ENCODE results near the gene COL5A1.
"Not testable (repeated sequence)": the region's sequence is repeated elsewhere in the genome, so short reads cannot be mapped to it uniquely, and the experiment has no call there.

The COL5A1 gene

DNA sequence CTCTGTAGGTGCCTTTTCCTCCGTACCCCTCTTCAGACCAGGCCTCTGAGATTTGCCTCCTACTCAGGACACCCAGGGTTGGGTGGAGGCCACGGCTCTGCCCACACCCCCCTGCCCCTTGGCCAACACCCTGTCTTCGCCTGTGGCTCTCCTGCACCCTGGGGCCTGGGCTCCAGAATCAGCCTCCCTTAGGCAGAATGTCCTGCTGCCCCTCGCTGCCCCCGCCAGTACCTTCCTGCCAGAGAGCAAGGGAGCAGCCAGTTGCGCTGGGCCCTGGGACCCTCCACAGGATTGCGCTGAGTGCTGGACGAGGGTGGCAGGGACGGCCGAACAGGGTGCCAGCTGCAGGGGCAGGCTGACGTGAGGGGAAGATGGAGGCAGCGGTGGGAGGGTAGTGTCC is 53.5 kb downstream of the COL5A1 start:
- H3K4me1 Mint-ChIP-seq, result no peaks in the 10 kb centered on the region
- no peak for ATAC-seq (replicated peaks; ENCODE audit: extremely low read depth, poor library complexity, severe bottlenecking)
- no peaks in the 10 kb centered on the region for H3K36me3 Mint-ChIP-seq (ENCODE audit: insufficient read depth)
- no peaks in the 10 kb centered on the region for H3K9me3 Mint-ChIP-seq
- H3K27ac Mint-ChIP-seq (ENCODE audit: low read depth), result no peak overlapping the region
- DNase-seq (ENCODE audit: low spot score in 2 of 2), result no peak
- H3K4me3 Mint-ChIP-seq, result no peak overlapping the region
- H3K27me3 Mint-ChIP-seq, result no peaks in the 10 kb centered on the region

DNA sequence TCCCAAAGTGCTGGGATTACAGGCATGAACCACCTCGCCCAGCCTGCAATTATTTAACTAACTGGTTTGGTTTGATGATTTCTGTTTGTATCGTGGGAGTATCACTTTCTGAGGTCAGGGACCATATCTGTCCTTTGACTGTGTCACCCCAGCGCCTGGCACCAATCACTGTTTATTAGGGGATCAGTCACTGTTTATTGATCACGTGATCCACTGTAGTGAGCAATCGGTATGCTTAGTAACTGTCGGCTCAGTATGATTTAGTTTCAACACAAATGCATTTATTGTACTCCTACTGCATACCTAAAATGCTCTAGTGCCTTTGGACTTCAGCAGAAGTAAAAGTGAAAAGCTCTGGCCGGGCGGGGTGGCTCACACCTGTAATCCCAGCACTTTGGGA is 54.8 kb downstream of the COL5A1 start:
- H3K27ac Mint-ChIP-seq (ENCODE audit: low read depth), result no peak overlapping the region

DNA sequence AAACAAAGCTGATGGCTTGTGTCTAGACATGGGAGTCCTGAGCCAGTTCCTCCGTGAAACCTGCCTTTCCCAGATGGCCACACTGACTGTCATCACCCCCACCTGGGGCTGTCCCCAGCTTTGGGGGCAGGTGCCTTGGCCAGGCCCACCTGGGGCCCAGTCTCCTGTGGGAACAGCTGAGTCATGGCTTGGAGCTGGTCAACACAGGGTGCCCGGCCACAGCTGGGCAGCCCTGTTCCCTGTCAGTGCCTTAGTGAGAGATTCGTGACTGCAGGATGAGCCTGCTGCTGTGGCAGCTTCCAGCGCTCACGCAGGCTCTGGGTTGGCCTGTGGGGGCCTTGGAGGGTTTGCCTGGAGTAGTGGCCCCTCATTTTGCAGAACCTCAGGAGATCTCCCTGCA is 56.5 kb downstream of the COL5A1 start:
- Mint-ChIP-seq H3K4me1 (no peaks in the 10 kb centered on the region), H3K36me3 (ENCODE audit: insufficient read depth) (no peaks in the 10 kb centered on the region), H3K27ac (ENCODE audit: low read depth) (no peak overlapping the region), H3K27me3 (no peaks in the 10 kb centered on the region), H3K9me3 (no peaks in the 10 kb centered on the region), H3K4me3 (no peak overlapping the region)
- no peak for DNase-seq (ENCODE audit: low spot score in 2 of 2)
- ATAC-seq (replicated peaks; ENCODE audit: extremely low read depth, poor library complexity, severe bottlenecking), result no peak

More for the DNA sequence above, 54.8 kb downstream of the COL5A1 start:
- no peaks in the 10 kb centered on the region for H3K4me1 Mint-ChIP-seq
- H3K4me3 Mint-ChIP-seq, result no peak overlapping the region
- no peaks in the 10 kb centered on the region for H3K36me3 Mint-ChIP-seq (ENCODE audit: insufficient read depth)
- no peaks in the 10 kb centered on the region for H3K9me3 Mint-ChIP-seq
- no peak for DNase-seq (ENCODE audit: low spot score in 2 of 2)
- no peak for ATAC-seq (replicated peaks; ENCODE audit: extremely low read depth, poor library complexity, severe bottlenecking)
- no peaks in the 10 kb centered on the region for H3K27me3 Mint-ChIP-seq

DNA sequence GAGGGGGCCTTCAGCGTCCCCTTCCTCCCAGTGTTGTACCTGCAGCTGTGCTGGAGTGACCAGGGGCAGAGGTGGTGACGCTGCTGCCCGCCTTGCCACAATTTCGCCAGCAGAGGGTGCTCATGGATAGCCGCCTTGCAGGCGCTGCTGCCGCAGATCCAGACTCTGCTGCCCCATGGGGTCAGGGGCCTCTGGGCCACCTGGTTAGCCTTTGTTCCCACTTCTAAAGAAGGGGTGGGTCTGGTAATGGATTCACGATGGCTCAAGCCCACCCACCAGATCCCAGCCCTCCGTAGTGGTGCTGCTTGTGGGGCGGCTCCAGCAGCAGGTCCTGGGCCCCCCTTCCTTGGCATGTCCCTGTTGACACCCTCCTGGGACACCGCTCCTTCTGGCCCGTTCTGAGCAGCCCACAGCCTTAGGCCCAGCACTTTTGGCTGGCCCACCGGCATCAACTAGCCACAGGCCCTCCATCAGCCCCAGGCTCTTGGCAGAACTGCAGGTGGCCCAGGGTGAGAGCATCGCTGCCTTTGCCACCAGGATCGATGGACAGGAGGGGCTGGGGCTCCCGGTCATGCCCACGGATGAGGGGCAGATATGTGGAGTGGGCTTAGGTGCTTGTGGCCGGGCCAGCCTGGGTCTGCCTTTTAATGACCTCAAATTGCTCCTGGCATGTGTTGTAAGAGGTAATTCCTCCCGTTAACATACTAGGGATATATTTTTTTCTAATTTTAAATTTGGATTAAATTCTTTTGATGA is 57.2 kb downstream of the COL5A1 start:
- H3K36me3 Mint-ChIP-seq (ENCODE audit: insufficient read depth), result no peaks in the 10 kb centered on the region
- no peaks in the 10 kb centered on the region for H3K9me3 Mint-ChIP-seq
- H3K27me3 Mint-ChIP-seq, result no peaks in the 10 kb centered on the region
- no peak overlapping the region for H3K27ac Mint-ChIP-seq (ENCODE audit: low read depth)
- H3K4me3 Mint-ChIP-seq, result no peak overlapping the region
- ATAC-seq (replicated peaks; ENCODE audit: extremely low read depth, poor library complexity, severe bottlenecking) (no peak), DNase-seq (ENCODE audit: low spot score in 2 of 2) (no peak)
- no peaks in the 10 kb centered on the region for H3K4me1 Mint-ChIP-seq

DNA sequence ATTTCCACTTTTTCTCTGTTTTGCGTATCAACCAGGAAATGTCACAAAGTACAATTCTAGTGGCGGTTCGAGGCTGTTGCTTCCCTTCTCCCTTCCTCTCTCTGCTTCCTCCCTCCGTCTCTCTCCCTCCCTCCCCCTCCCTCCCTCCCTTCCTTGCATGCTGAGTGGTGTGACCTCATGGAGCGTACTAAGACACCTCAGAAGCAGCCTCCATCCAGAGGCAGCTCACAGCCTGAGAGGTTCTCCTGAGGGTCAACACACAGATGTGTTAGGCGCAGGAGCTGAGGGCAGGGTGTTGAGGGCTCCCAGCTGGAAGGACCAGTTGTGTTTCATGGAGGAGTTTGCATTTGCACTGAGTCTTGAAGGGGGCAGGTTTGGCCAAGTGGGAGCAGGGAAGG is 57.7 kb downstream of the COL5A1 start:
- Mint-ChIP-seq H3K4me3 (no peak overlapping the region), H3K27ac (ENCODE audit: low read depth) (no peak overlapping the region), H3K9me3 (no peaks in the 10 kb centered on the region), H3K27me3 (no peaks in the 10 kb centered on the region), H3K4me1 (no peaks in the 10 kb centered on the region), H3K36me3 (ENCODE audit: insufficient read depth) (no peaks in the 10 kb centered on the region)
- ATAC-seq (replicated peaks; ENCODE audit: extremely low read depth, poor library complexity, severe bottlenecking) (no peak), DNase-seq (ENCODE audit: low spot score in 2 of 2) (no peak)

DNA sequence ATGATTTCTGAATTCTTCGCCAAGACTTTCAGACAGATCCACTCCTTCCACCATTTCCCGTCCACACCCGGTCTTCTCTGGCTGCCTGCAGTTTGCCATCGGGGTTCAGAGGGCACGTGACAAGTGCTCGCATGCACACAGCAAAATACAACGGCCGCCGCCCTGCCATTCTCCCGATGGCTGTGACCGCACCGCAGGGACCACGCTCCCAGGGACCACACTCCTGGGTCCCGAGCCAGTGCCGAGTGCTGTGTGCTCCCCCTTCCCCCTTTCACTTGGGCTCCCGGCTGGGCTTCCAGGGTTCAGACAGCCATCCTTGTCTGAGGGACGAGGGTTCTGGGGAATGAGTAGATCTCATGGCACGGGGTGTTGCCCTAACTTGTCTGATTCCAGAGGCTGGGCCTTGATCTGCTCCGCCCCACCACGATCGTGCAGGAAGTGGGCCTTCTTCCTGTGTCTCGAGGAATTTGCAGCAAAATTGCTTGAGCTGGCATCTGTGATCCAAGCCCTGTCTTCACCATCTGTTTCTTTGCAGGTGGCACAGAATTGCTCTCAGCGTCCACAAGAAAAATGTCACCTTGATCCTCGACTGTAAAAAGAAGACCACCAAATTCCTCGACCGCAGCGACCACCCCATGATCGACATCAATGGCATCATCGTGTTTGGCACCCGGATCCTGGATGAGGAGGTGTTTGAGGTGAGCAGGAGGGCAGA is 59.2 kb downstream of the COL5A1 start:
- no peak for DNase-seq (ENCODE audit: low spot score in 2 of 2)
- H3K9me3 Mint-ChIP-seq, result no peaks in the 10 kb centered on the region

DNA sequence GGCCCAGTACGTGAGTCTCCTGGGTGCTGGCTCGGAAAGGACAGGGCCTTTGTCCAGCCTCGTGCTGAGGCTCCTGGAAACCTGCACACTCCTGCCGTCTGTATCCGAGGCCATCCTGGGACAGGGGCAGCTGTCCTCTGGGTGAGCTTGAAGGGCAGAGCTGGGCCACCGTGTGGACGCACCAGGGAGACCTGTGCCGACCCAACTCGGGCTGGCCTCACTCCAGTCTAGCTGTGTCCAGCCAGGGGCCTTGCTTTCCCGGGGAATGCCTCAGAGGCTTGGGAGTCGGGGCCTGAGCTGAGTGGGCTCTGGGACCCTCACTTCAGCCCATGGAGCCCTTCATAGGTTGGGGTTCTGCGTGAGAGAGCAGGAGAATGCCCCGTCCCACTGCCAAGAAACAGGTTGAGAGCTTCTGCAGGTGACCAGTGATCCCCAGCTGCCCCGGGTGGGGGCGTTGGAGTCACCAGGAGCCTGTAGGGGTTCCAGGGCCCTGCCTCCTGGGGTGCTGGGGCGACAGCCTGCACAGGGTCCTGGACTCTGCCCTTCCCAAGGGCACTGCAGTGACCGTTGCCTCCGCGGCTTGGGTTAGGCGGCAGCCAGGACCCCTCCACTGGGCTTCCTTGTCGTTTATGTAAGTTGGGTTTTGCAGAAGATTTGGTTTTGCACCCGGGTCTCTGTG is 60.1 kb downstream of the COL5A1 start:
- Mint-ChIP-seq H3K4me1 (no peaks in the 10 kb centered on the region), H3K9me3 (no peaks in the 10 kb centered on the region), H3K27me3 (peaks cover 18% of the 10 kb centered on the region), H3K27ac (ENCODE audit: low read depth) (no peak overlapping the region), H3K36me3 (ENCODE audit: insufficient read depth) (no peaks in the 10 kb centered on the region), H3K4me3 (no peak overlapping the region)
- DNase-seq (ENCODE audit: low spot score in 2 of 2) (no peak), ATAC-seq (replicated peaks; ENCODE audit: extremely low read depth, poor library complexity, severe bottlenecking) (no peak)

More for the DNA sequence above, 59.2 kb downstream of the COL5A1 start:
- Mint-ChIP-seq H3K4me1 (no peaks in the 10 kb centered on the region), H3K36me3 (ENCODE audit: insufficient read depth) (no peaks in the 10 kb centered on the region), H3K4me3 (no peak overlapping the region), H3K27ac (ENCODE audit: low read depth) (no peak overlapping the region), H3K27me3 (peaks cover 13% of the 10 kb centered on the region)
- ATAC-seq (replicated peaks; ENCODE audit: extremely low read depth, poor library complexity, severe bottlenecking), result no peak

DNA sequence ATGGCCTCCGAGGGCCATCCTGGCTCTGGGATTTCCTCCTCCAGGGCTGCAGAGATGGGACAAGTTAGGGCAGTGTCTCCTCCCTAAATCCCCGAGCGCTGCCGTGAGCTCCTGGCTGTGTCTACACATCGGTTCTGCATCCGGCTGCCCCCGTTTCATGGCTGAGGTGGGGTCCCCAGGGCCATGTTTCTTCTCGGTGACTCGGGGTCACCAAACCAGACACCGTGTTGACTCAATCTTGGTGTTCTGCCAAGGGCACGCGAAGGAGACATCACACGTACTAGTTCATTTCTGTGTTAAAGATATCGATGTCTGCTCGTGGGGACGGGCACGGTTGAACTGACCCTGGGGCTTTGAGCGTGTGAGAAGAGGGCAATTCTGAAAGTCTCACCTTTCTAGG is 60.7 kb downstream of the COL5A1 start:
- ATAC-seq (replicated peaks; ENCODE audit: extremely low read depth, poor library complexity, severe bottlenecking), result no peak
- H3K27ac Mint-ChIP-seq (ENCODE audit: low read depth), result no peak overlapping the region
- no peaks in the 10 kb centered on the region for H3K36me3 Mint-ChIP-seq (ENCODE audit: insufficient read depth)
- H3K27me3 Mint-ChIP-seq, result peaks cover 18% of the 10 kb centered on the region
- H3K4me3 Mint-ChIP-seq, result no peak overlapping the region
- no peak for DNase-seq (ENCODE audit: low spot score in 2 of 2)
- H3K9me3 Mint-ChIP-seq, result no peaks in the 10 kb centered on the region
- no peaks in the 10 kb centered on the region for H3K4me1 Mint-ChIP-seq

DNA sequence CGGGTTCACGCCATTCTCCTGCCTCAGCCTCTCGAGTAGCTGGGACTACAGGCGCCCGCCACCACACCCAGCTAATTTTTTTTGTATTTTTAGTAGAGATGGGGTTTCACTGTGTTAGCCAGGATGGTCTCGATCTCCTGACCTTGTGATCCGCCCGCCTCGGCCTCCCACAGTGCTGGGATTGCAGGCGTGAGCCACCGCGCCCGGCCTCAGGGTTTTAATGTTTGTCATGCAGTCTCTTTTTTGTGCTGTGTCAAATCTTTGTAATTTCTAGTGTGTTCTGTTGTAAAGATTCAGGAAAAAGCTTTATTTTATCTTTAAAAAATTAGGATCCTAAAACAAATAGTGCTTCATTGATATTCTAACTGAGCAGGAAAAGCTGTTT is 62.1 kb downstream of the COL5A1 start:
- not testable (repeated sequence) for H3K9me3 Mint-ChIP-seq; DNase-seq (ENCODE audit: low spot score in 2 of 2); H3K4me1 Mint-ChIP-seq; H3K36me3 Mint-ChIP-seq (ENCODE audit: insufficient read depth); H3K27ac Mint-ChIP-seq (ENCODE audit: low read depth); H3K4me3 Mint-ChIP-seq; ATAC-seq (replicated peaks; ENCODE audit: extremely low read depth, poor library complexity, severe bottlenecking)
- H3K27me3 Mint-ChIP-seq, result peaks cover 18% of the 10 kb centered on the region

DNA sequence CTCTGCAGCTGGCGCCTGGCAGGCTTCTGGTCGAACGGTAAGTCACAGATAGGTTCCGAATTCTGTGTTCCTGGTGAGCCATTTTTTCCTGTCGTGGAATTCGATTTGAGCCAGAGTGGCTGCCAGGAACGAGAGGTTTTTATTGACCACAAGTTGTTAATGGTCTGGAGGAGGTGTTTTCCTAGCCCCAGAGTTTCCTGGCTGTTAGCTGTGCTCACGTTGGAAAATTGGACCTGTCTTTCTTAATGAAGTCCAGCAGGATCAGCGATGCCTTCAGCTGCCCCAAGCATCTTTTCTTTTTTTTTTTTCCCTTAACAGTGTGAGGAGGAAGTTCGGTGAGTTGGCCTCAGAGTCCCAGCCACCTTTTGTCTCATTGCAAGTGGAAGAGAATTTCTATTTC is 62.9 kb downstream of the COL5A1 start:
- DNase-seq (ENCODE audit: low spot score in 2 of 2) (no peak), ATAC-seq (replicated peaks; ENCODE audit: extremely low read depth, poor library complexity, severe bottlenecking) (no peak)
- H3K27ac Mint-ChIP-seq (ENCODE audit: low read depth), result no peak overlapping the region
- no peaks in the 10 kb centered on the region for H3K4me1 Mint-ChIP-seq
- no peak overlapping the region for H3K4me3 Mint-ChIP-seq
- H3K9me3 Mint-ChIP-seq, result no peaks in the 10 kb centered on the region
- H3K36me3 Mint-ChIP-seq (ENCODE audit: insufficient read depth), result no peaks in the 10 kb centered on the region
- peaks cover 18% of the 10 kb centered on the region for H3K27me3 Mint-ChIP-seq

DNA sequence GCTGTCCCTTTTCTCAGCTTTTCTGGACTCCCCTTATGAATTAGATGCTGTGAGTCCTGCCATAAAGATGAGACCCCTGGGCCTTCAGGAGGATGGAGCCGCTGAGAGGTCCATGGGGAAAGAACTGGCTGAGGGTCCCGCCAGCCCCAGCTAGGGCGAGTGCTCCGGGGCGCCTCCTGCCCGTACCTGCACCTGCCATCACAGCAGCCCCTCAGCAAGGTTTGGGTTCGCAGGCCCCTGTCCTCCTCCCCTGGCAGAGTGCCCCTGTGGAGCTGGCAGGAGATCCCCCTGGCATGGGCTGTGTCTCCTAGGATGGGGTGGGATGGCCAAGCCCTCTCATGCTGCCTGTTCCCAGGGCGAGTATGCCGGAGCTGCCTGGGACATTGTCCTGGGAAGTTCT is 64.2 kb downstream of the COL5A1 start:
- Mint-ChIP-seq H3K36me3 (ENCODE audit: insufficient read depth) (no peaks in the 10 kb centered on the region), H3K4me3 (no peak overlapping the region), H3K27ac (ENCODE audit: low read depth) (no peak overlapping the region), H3K27me3 (peaks cover 18% of the 10 kb centered on the region), H3K4me1 (no peaks in the 10 kb centered on the region), H3K9me3 (no peaks in the 10 kb centered on the region)
- DNase-seq (ENCODE audit: low spot score in 2 of 2) (no peak), ATAC-seq (replicated peaks; ENCODE audit: extremely low read depth, poor library complexity, severe bottlenecking) (no peak)

DNA sequence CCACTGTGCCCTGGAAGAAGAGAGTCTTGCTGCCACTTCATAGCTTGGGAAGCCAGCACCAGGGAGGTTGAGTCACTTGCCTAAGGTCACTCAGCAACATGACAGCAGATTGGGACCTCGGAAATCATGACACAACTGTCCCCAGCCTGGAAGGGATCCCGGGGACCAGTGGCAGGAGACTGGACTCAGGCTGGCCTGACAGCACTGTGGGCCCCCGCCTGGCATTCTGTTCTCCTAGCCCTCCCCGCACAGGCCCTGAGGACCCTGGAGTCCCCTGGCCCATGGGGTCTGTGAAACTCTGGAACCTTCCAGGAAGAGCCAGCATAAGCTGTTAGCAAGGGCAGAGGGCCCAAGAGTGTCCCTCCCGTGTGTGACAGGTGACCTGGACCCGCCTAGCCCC is 64.9 kb downstream of the COL5A1 start:
- no peaks in the 10 kb centered on the region for H3K36me3 Mint-ChIP-seq (ENCODE audit: insufficient read depth)
- no peak for ATAC-seq (replicated peaks; ENCODE audit: extremely low read depth, poor library complexity, severe bottlenecking)
- H3K4me1 Mint-ChIP-seq, result no peaks in the 10 kb centered on the region

More for the DNA sequence above, 64.9 kb downstream of the COL5A1 start:
- no peak overlapping the region for H3K27ac Mint-ChIP-seq (ENCODE audit: low read depth)
- peaks cover 18% of the 10 kb centered on the region for H3K27me3 Mint-ChIP-seq
- no peaks in the 10 kb centered on the region for H3K9me3 Mint-ChIP-seq
- DNase-seq (ENCODE audit: low spot score in 2 of 2), result no peak
- H3K4me3 Mint-ChIP-seq, result no peak overlapping the region

Measured in central memory CD8-positive, alpha-beta T cell (primary cell).